Neural cell (in vitro differentiated cells): ENCODE measurements around the gene HOXB5. TPM values are rescaled to one million over a fixed set of nuclear protein-coding genes. Genes with fewer than 3 reads are reported as not detected.

Source experiments
- H2AFZ ChIP-seq: fragments of 200-600, 300-800 bp; sonication (generic), shearing (Covaris generic); 2 replicates; pipeline ENCODE4 v1.6.0; 2014; ENCODE audit warnings: low read depth, mild to moderate bottlenecking, antibody characterized with exemption, low read length, moderate library complexity
- H3F3A ChIP-seq: fragments of 200-600 bp; shearing (Covaris generic); 2 replicates; pipeline ENCODE4 v1.6.1; 2016; ENCODE audit warnings: mild to moderate bottlenecking, moderate library complexity, mixed read lengths, antibody characterized with exemption, low read length; ENCODE audit not compliant: insufficient read depth, poor library complexity, severe bottlenecking
- H3K27ac ChIP-seq: fragments of 200-600, 300-800 bp; sonication (generic), shearing (Covaris generic); 2 replicates; pipeline ENCODE4 v1.5.1; 2014; ENCODE audit warnings: mild to moderate bottlenecking, low read length, moderate library complexity
- H3K27me3 ChIP-seq: fragments of 300-800, 200-600 bp; sonication (generic), shearing (Covaris generic); 2 replicates; pipeline ENCODE4 v1.6.0; 2014; ENCODE audit warnings: mild to moderate bottlenecking, low read depth, low read length, moderate library complexity; ENCODE audit not compliant: insufficient read depth
- H3K36me3 ChIP-seq: fragments of 300-800, 200-600 bp; sonication (generic), shearing (Covaris generic); 2 replicates; pipeline ENCODE4 v1.5.1; 2014; ENCODE audit warnings: mild to moderate bottlenecking, antibody characterized with exemption, low read length, moderate library complexity; ENCODE audit not compliant: insufficient read depth
- H3K4me2 ChIP-seq: fragments of 300-800, 200-600 bp; sonication (generic), shearing (Covaris generic); 2 replicates; pipeline ENCODE4 v1.6.0; 2014; ENCODE audit warnings: mild to moderate bottlenecking, low read length
- H3K4me3 ChIP-seq: fragments of 300-800, 200-600 bp; sonication (generic), shearing (Covaris generic); 2 replicates; pipeline ENCODE4 v1.5.1; 2014; ENCODE audit warnings: mild to moderate bottlenecking, low read length, moderate library complexity
- H3K79me2 ChIP-seq: fragments of 200-600 bp; shearing (Covaris generic); replicated peaks from 2 replicates; pipeline ENCODE4 v1.6.0; 2014; ENCODE audit warnings: mild to moderate bottlenecking, low read length, moderate library complexity; ENCODE audit not compliant: insufficient read depth
- H3K9ac ChIP-seq: fragments of 300-800, 200-600 bp; sonication (generic), shearing (Covaris generic); 2 replicates; pipeline ENCODE4 v1.6.1; 2016; ENCODE audit warnings: mild to moderate bottlenecking, low read length, mixed read lengths
- H3K9me2 ChIP-seq: fragments of 200-600 bp; shearing (Covaris generic); 2 replicates; pipeline ENCODE4 v1.6.1; 2016; ENCODE audit warnings: mild to moderate bottlenecking, low read length, mixed read lengths; ENCODE audit not compliant: insufficient read depth
- H3K9me3 ChIP-seq: fragments of 200-600, 300-800 bp; sonication (generic), shearing (Covaris generic); 2 replicates; pipeline ENCODE4 v1.6.1; 2016; ENCODE audit warnings: mild to moderate bottlenecking, mixed run types, low read length, moderate library complexity, mixed read lengths
- H4K20me1 ChIP-seq: fragments of 200-600 bp; shearing (Covaris generic); 2 replicates; pipeline ENCODE4 v1.6.1; 2016; ENCODE audit warnings: mild to moderate bottlenecking, mixed run types; ENCODE audit not compliant: insufficient read depth
- CTCF ChIP-seq: fragments of 450-650 bp; IDR thresholded peaks from 2 replicates; pipeline ENCODE4 v1.5.1; 2014; ENCODE audit warnings: antibody characterized with exemption, mild to moderate bottlenecking, moderate library complexity; ENCODE audit not compliant: poor library complexity, severe bottlenecking
- EP300 ChIP-seq: fragments of 450-650 bp; conservative IDR thresholded peaks from 2 replicates; pipeline ENCODE4 v1.6.1; 2014; ENCODE audit warnings: antibody characterized with exemption, mild to moderate bottlenecking, moderate library complexity; ENCODE audit not compliant: poor library complexity, severe bottlenecking
- EZH2 ChIP-seq: fragments of 200-600, 300-800 bp; shearing (Covaris generic), sonication (generic); IDR thresholded peaks from 2 replicates; pipeline ENCODE4 v1.6.1; 2014; ENCODE audit warnings: antibody characterized with exemption, low read length, borderline replicate concordance, mild to moderate bottlenecking; ENCODE audit not compliant: insufficient read depth, poor library complexity, severe bottlenecking
- MXI1 ChIP-seq: fragments of 450-650 bp; conservative IDR thresholded peaks from 2 replicates; pipeline ENCODE4 v1.6.1; 2014; ENCODE audit warnings: antibody characterized with exemption, mild to moderate bottlenecking; ENCODE audit not compliant: poor library complexity, severe bottlenecking
- POLR2AphosphoS5 ChIP-seq: IDR thresholded peaks from 2 replicates; pipeline ENCODE4 v1.6.1; 2012
- RAD21 ChIP-seq: fragments of 450-650 bp; conservative IDR thresholded peaks from 2 replicates; pipeline ENCODE4 v1.6.1; 2014; ENCODE audit warnings: antibody characterized with exemption, mild to moderate bottlenecking, moderate library complexity
- REST ChIP-seq: IDR thresholded peaks from 2 replicates; pipeline ENCODE4 v1.6.1; 2012; ENCODE audit warnings: borderline replicate concordance
- SMC3 ChIP-seq: fragments of 450-650 bp; conservative IDR thresholded peaks from 2 replicates; pipeline ENCODE4 v1.6.1; 2014; ENCODE audit warnings: antibody characterized with exemption, mild to moderate bottlenecking, moderate library complexity; ENCODE audit not compliant: poor library complexity
- TAF1 ChIP-seq: IDR thresholded peaks from 2 replicates; pipeline ENCODE4 v1.6.1; 2012; ENCODE audit warnings: low read depth
- polyA plus RNA-seq: library from polyadenylated mRNA; depleted of rRNA; stranded (reverse); fragments of >200 nt; gene quantifications from 2 replicates; pipeline ENCODE4 v1.2.3, GENCODE V29; 2014

The HOXB5 gene
- polyA plus RNA-seq, 1 donor from 2014 or later: not detected

DNA sequence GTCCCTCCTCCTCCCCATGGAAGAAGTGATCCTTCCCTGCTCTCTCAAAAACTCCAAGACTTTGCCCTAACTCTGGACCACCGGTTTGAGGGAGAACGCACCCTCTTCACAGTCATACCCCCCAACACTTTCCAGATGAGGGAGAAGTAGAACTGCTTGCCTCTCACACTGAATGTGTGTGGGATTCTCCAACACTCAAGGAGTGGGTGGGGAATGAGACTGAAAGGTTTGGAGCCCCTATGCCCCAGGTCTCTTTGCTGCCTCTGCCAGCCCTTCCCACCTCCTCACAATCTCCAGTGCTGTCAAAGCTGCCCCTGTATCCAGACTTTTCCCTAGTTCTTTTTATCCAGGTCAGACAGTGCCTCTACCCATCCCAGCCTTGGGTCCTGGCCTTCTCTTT is 26.9 kb downstream of the HOXB5 start:
- Histone ChIP-seq H3K79me2 (no peaks in the 10 kb centered on the region), H3K9me3 (no peaks in the 10 kb centered on the region), H4K20me1 (no peaks in the 10 kb centered on the region), H3K27me3 (peaks cover 99% of the 10 kb centered on the region), H3K9me2 (no peaks in the 10 kb centered on the region), H3K27ac (no peak overlapping the region), H3K4me2 (no peak overlapping the region), H3K36me3 (no peaks in the 10 kb centered on the region), H3F3A (no peaks in the 10 kb centered on the region), H3K4me3 (no peak overlapping the region), H3K9ac (no peak overlapping the region), H2AFZ (no peak overlapping the region)
- TF ChIP-seq RAD21 (no peak), CTCF (no peak), EP300 (no peak), POLR2AphosphoS5 (no peak), EZH2 (no peak), MXI1 (no peak), SMC3 (no peak), REST (no peak), TAF1 (no peak)

DNA sequence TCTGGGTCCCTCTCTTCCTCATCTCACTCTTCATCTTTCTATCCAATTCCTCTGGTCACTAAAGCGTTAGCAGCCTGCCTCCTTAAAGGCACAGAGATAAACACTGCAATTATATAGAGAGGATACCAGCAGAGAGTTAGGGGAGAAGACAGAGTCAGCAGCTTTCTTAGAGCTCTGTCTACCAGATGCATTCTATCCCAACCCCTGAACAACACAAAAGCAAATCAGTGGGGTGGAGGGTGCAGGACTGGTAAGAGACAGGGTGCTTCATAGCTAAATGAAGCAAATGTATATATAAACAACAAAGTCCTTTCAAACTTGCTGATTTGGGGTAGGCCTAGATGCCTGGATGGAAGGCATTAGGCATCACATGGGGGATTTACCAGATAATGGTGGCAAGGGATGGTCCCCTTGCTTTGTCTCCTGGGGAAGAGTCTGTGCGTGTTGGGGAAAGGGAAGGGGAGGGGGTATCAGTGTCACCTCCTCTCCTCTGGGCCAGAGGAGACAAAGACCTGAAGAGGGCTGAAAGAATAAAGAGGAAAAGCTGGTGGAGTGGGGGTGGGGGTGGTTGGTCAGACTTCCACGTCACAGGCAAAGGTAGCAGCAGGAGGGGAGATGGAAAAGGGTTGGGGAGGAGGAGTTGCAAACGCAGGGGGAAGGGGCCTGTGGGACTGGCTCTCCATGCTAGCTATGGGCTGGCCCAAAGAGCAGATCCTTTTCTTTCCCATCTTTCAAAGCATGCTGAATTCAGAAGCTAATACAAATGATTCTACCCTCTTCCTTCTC is 27.5 kb downstream of the HOXB5 start:
- H3K9ac ChIP-seq: no peak overlapping the region
- no peaks in the 10 kb centered on the region for H3K79me2 ChIP-seq
- no peak overlapping the region for H3K4me2 ChIP-seq
- no peaks in the 10 kb centered on the region for H3K9me3 ChIP-seq
- no peak for TF ChIP-seq REST
- TF ChIP-seq TAF1: no peak
- TF ChIP-seq EP300: no peak
- TF ChIP-seq RAD21: no peak
- TF ChIP-seq MXI1: no peak
- no peak for TF ChIP-seq EZH2
- TF ChIP-seq POLR2AphosphoS5: no peak
- no peak for TF ChIP-seq SMC3
- TF ChIP-seq CTCF: no peak
- H4K20me1 ChIP-seq: no peaks in the 10 kb centered on the region
- H3K27me3 ChIP-seq: peaks cover 99% of the 10 kb centered on the region
- H3K27ac ChIP-seq: no peak overlapping the region
- no peaks in the 10 kb centered on the region for H3K36me3 ChIP-seq
- H2AFZ ChIP-seq: no peak overlapping the region
- no peak overlapping the region for H3K4me3 ChIP-seq
- H3K9me2 ChIP-seq: no peaks in the 10 kb centered on the region
- H3F3A ChIP-seq: no peaks in the 10 kb centered on the region
